ENCODE data around the gene MYH14. TPM values are rescaled to one million over a fixed set of nuclear protein-coding genes. Genes with fewer than 3 reads are reported as not detected.
"Not testable (repeated sequence)": the region's sequence is repeated elsewhere in the genome, so short reads cannot be mapped to it uniquely, and the experiment has no call there.

Gene MYH14

DNA sequence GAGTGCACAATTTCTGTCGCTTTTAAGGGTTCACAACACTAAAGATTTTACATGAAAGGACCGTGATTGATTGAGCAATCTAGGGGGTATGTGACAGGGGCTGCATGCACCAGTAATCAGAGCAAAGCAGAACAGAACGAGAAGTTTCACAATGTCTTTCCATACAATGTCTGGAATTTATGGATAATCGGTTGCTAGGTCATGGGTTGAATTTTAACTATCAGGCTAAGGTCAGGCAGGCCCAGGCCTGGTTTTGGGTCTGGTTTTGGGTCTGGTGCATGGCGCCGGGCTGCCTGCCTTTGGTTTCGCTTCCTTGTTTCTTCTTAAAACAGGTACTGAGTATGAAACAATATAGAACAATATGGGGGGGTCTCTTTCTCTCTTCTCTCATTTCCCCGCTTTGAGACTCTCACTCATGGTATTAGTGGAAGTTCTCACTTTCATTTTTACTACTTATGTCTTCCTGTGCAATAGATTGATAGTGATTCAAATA lies 143.7 kb downstream of the MYH14 start:
- H3K4me3 ChIP-seq (ENCODE audit: low read length); H3K4me1 ChIP-seq (ENCODE audit: control insufficient read depth, insufficient read depth, low read length); H3K9me3 ChIP-seq (replicated peaks; ENCODE audit: low read length); H3K4me2 ChIP-seq (ENCODE audit: low read length); H3K36me3 ChIP-seq (ENCODE audit: insufficient read depth, low read length); H3K27me3 ChIP-seq (ENCODE audit: control insufficient read depth, insufficient read depth, low read length); H3K9ac ChIP-seq (ENCODE audit: low read depth, low read length): not testable (repeated sequence)

DNA sequence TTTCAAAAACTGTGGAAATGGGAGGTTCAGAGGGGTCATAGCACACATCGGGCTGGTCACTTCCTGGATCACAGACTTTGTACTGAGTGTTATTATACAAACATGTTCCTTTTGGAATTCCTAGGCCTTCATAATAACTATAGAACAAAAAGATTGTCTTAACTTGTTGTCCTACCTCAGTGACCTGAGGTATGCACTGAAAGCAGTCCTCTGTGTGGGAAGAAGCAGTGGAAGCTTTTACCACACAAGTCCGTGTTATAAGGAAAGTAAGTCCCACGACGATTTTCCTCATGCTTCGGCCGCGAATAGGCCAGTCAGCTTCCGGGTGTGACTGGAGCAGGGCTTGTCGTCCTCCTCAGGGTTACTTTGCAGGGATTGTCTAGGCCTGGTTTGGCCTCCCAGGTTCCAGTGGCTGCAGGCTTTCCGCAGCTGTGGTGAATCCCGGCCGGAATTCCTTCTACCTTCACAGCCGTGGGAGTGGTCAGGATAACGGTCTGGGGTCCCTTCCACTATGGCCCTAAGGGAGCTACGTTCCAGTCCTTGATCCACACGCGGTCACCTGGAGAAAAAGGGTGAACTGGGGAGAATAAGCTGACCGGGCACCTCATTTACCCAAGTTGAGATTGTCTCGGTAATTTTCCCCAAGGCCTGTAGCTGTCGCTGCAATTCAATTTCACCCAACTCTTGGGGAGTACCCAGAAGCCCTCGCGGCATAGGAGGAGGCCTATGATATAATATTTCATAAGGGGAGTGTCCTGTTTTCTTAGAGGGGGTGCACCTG lies 146.0 kb downstream of the MYH14 start:
- Histone ChIP-seq H3K4me1 (ENCODE audit: control insufficient read depth, insufficient read depth, low read length) (no peaks in the 10 kb centered on the region), H3K4me3 (ENCODE audit: low read length) (no peak overlapping the region), H3K9me3 (replicated peaks; ENCODE audit: low read length) (no peaks in the 10 kb centered on the region), H3K36me3 (ENCODE audit: insufficient read depth, low read length) (no peaks in the 10 kb centered on the region), H3K9ac (ENCODE audit: low read depth, low read length) (no peak overlapping the region), H3K4me2 (ENCODE audit: low read length) (no peak overlapping the region), H3K27me3 (ENCODE audit: control insufficient read depth, insufficient read depth, low read length) (peaks cover 10% of the 10 kb centered on the region)

GRCh38 chr19:50352242-50352641 lies 148.8 kb downstream of the MYH14 start:
- Histone ChIP-seq H3K4me1 (ENCODE audit: control insufficient read depth, insufficient read depth, low read length) (peaks cover 1% of the 10 kb centered on the region), H3K4me3 (ENCODE audit: low read length) (no peak overlapping the region), H3K27me3 (ENCODE audit: control insufficient read depth, insufficient read depth, low read length) (peaks cover 10% of the 10 kb centered on the region), H3K9ac (ENCODE audit: low read depth, low read length) (no peak overlapping the region), H3K4me2 (ENCODE audit: low read length) (no peak overlapping the region), H3K9me3 (replicated peaks; ENCODE audit: low read length) (no peaks in the 10 kb centered on the region), H3K36me3 (ENCODE audit: insufficient read depth, low read length) (no peaks in the 10 kb centered on the region)

GRCh38 chr19:50353487-50353880 lies 150.1 kb downstream of the MYH14 start:
- not testable (repeated sequence) for H3K9ac ChIP-seq (ENCODE audit: low read depth, low read length); H3K27me3 ChIP-seq (ENCODE audit: control insufficient read depth, insufficient read depth, low read length)

GRCh38 chr19:50356691-50357177 lies 153.3 kb downstream of the MYH14 start:
- H3K4me1 ChIP-seq (ENCODE audit: control insufficient read depth, insufficient read depth, low read length): peaks cover 11% of the 10 kb centered on the region
- no peak overlapping the region for H3K9ac ChIP-seq (ENCODE audit: low read depth, low read length)
- no peaks in the 10 kb centered on the region for H3K9me3 ChIP-seq (replicated peaks; ENCODE audit: low read length)
- peaks cover 6% of the 10 kb centered on the region for H3K27me3 ChIP-seq (ENCODE audit: control insufficient read depth, insufficient read depth, low read length)
- H3K36me3 ChIP-seq (ENCODE audit: insufficient read depth, low read length): no peaks in the 10 kb centered on the region
- no peak overlapping the region for H3K4me2 ChIP-seq (ENCODE audit: low read length)
- H3K4me3 ChIP-seq (ENCODE audit: low read length): no peak overlapping the region

More at GRCh38 chr19:50353487-50353880, 150.1 kb downstream of the MYH14 start:
- not testable (repeated sequence) for H3K36me3 ChIP-seq (ENCODE audit: insufficient read depth, low read length); H3K4me2 ChIP-seq (ENCODE audit: low read length); H3K4me3 ChIP-seq (ENCODE audit: low read length); H3K4me1 ChIP-seq (ENCODE audit: control insufficient read depth, insufficient read depth, low read length); H3K9me3 ChIP-seq (replicated peaks; ENCODE audit: low read length)

DNA sequence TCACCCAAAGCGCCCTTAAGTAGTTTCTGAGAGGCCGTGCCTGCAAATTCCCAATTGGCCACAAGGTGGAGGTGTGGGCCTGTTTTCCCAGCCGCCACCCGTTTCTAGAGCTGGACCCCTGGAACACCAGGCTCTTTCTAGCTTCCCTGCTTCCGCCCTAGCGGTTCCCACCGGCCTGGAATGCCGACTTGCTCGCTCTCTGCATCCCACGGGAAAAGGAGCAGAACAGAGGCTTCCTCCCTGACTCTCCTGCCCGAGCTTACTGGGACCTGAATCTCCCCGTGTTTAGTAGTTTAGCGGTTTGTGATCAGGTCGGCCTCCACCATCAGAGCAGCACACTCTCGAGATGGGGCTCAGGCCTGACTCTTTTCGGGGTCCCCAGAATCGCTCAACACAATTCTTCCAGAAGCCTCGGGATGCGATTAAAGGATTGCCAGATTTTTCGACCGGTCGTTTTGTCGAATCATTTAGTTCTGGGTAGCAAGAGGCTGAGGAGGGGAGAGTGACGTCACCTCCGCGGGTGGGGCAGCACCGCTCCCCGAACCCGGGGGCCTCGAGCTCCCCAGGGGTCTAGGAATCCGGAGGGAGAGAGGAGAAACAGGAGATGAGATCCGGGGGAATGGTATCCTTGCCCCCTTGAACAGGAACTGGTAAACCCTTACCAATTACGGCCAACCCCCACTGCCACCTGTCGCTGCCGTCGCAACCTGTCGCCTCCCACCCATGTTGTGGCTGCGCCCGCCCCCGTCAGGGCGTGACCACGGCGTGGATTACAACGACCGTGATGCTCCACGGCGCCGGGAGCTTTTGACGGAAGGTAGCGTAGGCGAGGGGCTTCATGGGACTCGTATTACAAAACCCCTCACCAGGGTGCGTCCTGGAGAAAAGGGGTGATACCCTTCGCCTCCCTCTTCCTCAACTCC lies 154.0 kb downstream of the MYH14 start:
- Histone ChIP-seq H3K4me1 (ENCODE audit: control insufficient read depth, insufficient read depth, low read length) (peaks cover 11% of the 10 kb centered on the region), H3K27me3 (ENCODE audit: control insufficient read depth, insufficient read depth, low read length) (no peaks in the 10 kb centered on the region), H3K36me3 (ENCODE audit: insufficient read depth, low read length) (no peaks in the 10 kb centered on the region), H3K4me2 (ENCODE audit: low read length) (peak overlapping the region; percentile 94), H3K4me3 (ENCODE audit: low read length) (peak overlapping the region; percentile 68), H3K9me3 (replicated peaks; ENCODE audit: low read length) (no peaks in the 10 kb centered on the region), H3K9ac (ENCODE audit: low read depth, low read length) (peak overlapping the region; percentile 65)

DNA sequence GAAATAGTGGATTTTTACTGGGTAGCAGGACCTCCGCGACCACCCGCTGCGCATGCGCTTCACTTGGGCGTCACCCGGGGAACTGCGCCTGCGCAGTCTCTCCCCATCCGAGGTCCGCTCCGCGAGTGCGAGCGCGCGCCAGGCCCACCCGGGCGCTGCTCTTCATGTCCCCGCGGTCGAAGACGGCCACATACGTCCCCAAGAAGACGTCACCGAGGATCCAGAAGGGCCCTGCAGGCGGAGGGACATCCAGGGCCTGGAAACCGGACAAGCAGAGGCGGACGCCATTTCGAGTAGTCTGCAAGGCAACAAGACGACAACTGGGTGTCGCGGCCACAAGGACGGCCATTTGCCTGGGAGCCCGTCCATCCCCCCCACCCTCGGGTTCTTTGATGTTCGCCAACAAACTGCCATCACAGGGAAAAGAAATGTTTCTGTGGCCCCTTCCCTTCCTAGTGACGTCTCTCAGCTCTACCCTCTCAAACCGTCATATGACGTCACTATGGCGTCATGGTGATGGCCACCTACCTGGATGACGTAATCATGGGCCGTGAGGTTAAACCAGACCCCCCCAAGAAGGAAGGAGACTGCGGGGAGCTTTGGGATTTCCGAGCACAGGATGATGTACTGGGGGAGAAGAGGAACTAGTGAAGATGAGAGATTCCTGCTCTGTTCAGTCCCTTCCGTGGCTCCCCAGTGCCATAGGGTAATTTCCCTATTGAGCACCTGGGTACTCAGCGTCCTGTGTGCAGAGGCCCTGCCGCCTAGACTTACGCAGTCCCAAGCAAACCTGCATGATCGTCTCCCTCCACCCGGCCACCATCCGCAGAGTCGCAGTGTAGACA lies 155.3 kb downstream of the MYH14 start:
- peak overlapping the region; percentile 94 for H3K4me2 ChIP-seq (ENCODE audit: low read length)
- H3K4me1 ChIP-seq (ENCODE audit: control insufficient read depth, insufficient read depth, low read length): peaks cover 11% of the 10 kb centered on the region
- peak overlapping the region; percentile 66 for H3K9ac ChIP-seq (ENCODE audit: low read depth, low read length)
- peak overlapping the region; percentile 68 for H3K4me3 ChIP-seq (ENCODE audit: low read length)
- no peaks in the 10 kb centered on the region for H3K27me3 ChIP-seq (ENCODE audit: control insufficient read depth, insufficient read depth, low read length)
- H3K36me3 ChIP-seq (ENCODE audit: insufficient read depth, low read length): no peaks in the 10 kb centered on the region
- H3K9me3 ChIP-seq (replicated peaks; ENCODE audit: low read length): no peaks in the 10 kb centered on the region

DNA sequence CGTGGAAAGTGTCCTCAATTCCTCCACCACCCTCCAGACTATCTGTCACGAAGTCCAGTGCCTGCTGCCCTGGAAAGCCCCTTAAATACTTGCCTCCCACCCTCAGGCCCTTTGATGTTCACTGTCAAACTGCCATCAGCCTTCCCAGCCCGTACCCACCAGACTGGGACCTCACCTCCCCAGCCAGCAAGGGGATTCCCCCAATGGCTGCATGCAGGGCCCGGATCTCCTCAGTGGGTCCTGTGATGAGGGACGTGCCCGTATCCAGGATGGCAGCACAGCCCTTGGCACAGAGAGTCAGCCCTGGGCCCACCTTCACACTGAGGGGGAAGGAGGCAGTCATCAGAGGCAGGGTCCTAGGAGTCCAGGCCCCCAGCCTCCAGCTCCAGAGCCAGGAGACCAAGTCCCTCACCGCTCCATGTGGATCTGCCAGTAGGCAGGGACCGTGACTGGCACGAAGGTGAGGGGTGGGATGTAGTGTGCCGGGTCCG lies 156.0 kb downstream of the MYH14 start:
- Histone ChIP-seq H3K9me3 (replicated peaks; ENCODE audit: low read length) (no peaks in the 10 kb centered on the region), H3K4me3 (ENCODE audit: low read length) (no peak overlapping the region), H3K4me1 (ENCODE audit: control insufficient read depth, insufficient read depth, low read length) (peaks cover 11% of the 10 kb centered on the region), H3K9ac (ENCODE audit: low read depth, low read length) (no peak overlapping the region), H3K27me3 (ENCODE audit: control insufficient read depth, insufficient read depth, low read length) (no peaks in the 10 kb centered on the region), H3K36me3 (ENCODE audit: insufficient read depth, low read length) (no peaks in the 10 kb centered on the region), H3K4me2 (ENCODE audit: low read length) (no peak overlapping the region)

Small RNA genes lying within 50 kb of the gene (small RNA-seq; reads per million reads assigned to genes)
- gene RF00017: not detected
